ENCODE results near the gene ABCC3.
"Not testable (repeated sequence)": the region's sequence is repeated elsewhere in the genome, so short reads cannot be mapped to it uniquely, and the experiment has no call there.

The ABCC3 gene

DNA sequence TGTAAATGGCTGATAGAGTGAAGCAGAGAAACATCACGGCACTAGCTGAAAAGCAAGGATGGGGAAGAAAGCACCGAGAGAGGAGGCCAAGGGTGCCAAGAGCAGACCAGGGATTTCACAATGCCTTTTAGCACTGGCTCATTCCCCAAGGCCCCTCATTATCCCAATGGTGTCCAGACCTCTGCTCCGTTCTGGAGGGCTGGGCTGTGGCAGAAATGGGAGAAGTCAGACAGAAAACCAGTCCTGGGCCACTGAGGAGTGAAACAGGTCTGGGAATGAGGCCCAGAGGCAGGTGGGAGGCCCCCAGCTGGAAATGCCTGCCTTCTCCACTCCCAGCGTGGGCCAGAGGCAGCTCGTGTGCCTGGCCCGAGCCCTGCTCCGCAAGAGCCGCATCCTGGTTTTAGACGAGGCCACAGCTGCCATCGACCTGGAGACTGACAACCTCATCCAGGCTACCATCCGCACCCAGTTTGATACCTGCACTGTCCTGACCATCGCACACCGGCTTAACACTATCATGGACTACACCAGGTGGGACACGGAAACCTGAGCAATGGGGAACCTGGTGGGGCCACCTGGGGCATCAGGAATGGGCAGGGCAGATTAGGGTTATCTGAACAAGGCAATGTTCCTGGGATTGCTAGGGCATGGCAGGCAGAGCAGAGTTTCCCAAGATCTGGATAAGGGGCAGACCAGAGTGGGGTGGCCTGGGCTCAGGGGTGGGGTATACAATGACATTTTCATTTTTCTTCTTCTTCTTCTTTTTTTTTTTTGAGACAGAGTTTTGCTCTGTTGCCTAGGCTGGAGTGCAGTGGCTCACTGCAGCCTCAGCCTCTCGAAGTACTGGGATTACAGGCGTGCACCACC, 52.8 kb downstream of the ABCC3 start:
- DNase-seq = no peak

DNA sequence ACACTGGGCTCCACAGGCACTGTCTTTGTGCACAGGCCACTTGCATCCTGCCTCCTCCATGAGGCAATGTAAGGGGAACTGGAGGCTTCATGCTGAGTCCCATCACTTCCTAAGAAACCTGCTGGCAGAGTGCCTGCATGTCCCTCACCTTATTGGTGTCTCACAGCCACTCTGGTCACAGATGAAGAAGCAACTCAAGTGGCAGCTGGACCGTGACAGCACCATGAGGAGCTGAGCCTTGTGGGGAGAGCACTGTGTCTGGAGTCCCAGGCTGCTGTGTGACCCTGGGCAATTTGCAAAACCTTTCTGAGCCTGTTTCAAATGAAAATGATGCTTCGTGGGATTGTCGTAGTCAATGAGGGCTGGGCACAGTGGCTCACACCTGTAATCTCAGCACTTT, 53.6 kb downstream of the ABCC3 start:
- DNase-seq = no peak

DNA sequence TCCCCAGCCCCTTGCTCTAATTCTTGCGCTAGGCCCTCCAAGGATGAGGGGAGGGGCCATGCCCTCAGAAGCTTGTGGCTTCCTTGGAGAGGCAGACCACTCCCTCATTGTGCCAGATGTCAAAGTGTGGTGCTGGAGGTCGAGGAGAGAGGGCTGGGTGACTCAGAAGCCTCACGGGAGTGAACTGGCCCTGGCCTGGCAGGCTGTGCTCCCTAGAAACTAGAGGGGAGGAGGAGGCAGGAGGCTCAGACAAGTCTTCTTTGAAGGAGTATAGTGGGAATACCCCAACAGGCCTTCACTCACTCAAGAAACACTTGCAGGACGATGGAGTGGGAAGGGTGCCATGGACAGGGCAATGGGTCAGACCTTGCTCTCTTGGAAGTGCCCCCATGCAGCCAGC, 54.6 kb downstream of the ABCC3 start:
- peak; percentile 35 for DNase-seq

- no peak for DNase-seq
Observed at GRCh38 chr17:50689956-50690886, 55.5 kb downstream of the ABCC3 start.

GRCh38 chr17:50690887-50691549, 56.3 kb downstream of the ABCC3 start:
- no peak for DNase-seq

- DNase-seq = peak; percentile 61
Observed at GRCh38 chr17:50691550-50692447, 57.1 kb downstream of the ABCC3 start.

- no peak for DNase-seq
Observed at GRCh38 chr17:50692448-50693035, 57.9 kb downstream of the ABCC3 start.

DNA sequence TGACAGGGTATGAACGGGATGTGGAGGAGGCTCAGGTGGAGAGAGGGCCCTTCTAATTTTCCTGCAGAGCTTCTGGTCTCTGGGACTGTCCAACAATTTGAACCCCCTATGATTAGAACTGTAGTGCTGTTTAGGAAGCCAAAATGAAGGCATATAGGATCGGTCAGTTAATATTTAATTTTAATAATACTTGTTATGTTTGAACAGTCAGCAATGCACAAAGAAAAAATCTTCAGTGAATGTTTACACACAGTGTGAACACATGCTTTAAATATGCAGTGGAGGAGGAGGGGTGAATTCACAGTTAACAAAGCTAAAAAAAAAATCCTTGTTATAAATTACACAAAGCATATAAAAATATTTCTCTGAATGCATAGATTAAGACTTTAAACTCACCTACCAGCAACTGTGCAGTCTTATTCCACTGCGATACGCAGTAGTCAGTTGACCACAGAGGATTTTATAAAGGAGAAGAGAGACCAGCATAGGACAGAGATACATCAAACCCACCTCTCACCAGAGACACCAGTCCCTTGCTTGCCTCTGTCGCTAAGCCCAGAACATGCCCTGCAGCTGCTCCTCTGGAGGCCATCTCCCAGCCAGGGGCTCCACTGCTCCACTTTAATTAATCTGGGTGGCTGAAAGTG, 58.5 kb downstream of the ABCC3 start:
- DNase-seq = peak; percentile 41

DNA sequence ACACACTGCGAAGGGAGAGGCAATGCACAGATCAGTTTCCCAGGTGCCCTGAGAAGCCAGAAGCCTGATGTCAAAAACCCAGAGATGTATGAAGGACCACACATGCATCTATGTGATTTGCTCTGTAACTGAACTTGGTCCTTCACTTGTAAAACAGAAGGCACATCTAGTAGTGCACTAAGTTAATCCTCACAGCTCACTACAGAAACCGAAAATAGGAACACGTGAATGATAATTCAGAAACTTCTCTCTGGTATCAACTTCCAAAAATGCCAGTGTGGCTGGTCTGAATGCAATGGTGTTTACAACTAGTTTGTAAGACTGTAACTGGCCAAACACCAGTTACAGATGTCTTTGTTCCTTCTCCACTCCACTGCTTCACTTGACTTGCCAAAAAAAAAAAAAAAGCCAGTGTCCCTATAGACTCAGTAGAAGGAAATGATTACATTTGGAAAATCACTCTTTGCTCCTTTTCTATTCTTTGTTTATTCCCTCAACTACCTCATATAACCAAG, 61.7 kb downstream of the ABCC3 start:
- DNase-seq = no peak

DNA sequence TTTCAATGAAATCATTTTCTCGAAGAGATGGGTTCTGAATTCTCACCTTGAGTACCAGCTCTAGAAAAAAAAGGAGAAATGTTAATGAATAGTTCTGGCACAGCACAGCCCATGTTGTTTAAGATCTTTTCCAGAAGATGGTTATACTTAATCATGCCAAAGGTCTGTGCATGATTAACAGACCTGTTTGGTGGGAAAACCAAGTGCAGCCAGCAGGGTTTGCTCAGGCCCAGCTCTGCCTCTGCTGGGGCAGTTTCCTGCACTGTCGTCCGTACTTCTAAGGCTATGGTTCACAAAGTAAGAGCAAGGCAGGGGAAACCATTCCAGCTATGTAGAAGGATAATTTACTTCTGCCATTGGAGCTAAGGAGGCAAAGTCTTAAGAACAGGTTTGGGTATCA, 62.4 kb downstream of the ABCC3 start:
- DNase-seq = no peak

DNA sequence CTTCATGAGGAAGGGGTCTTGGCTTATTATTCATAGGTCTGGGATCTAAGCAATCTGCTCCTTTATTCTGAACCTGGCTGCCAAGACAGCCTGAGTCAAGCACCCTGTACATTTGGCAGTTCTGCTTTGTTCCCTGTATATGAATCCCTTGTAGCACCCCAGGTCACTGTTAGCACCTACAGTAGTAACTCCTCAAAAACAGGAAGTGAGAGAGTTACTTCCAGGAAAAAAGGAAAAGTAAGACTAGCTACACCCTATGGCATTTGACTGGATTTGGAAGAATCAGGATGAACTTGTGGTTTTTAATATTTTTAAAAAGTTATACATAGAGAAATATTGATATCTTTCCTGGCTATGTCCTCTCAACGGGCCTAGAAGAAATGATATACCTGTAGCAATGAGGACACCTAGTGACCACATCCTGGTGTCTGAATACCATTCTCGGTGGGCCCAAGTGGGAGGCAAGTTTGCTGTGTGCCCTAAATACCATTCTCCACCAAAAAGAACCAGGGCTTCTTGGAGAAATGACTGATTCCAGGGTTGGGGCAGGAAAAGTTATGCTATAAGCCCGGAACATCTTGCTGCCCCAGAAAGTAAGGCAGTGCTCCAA, 63.1 kb downstream of the ABCC3 start:
- DNase-seq = no peak

DNA sequence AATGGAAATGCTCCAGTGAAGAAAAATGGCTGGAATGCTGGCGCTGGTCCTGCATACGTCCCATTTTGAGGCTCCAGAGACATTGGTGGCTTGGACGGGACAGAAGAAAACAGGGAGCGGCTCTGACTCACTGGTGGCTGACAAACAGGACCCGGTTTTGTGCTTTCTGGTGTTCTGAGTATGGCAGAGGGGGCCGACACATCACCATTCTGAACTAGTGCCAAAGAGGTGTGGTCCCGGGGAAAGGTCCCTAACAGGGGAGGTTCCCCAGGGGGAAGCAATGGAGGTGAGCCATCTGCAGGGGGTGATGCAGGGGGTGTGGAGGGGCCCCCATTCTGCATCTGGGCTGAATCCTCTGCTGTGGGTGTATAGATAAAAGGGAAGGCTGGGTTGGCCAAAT, 64.7 kb downstream of the ABCC3 start:
- DNase-seq = peak; percentile 23

- no peak for DNase-seq
Observed at GRCh38 chr17:50703162-50703561, 68.5 kb downstream of the ABCC3 start.

GRCh38 chr17:50707289-50708049, 72.8 kb downstream of the ABCC3 start, which contains the start of gene ANKRD40:
ANKRD40 (minus strand) TSS chr17:50707914; CDS start chr17:50707654, 260 bp downstream.
- peak; percentile 96 for DNase-seq

DNA sequence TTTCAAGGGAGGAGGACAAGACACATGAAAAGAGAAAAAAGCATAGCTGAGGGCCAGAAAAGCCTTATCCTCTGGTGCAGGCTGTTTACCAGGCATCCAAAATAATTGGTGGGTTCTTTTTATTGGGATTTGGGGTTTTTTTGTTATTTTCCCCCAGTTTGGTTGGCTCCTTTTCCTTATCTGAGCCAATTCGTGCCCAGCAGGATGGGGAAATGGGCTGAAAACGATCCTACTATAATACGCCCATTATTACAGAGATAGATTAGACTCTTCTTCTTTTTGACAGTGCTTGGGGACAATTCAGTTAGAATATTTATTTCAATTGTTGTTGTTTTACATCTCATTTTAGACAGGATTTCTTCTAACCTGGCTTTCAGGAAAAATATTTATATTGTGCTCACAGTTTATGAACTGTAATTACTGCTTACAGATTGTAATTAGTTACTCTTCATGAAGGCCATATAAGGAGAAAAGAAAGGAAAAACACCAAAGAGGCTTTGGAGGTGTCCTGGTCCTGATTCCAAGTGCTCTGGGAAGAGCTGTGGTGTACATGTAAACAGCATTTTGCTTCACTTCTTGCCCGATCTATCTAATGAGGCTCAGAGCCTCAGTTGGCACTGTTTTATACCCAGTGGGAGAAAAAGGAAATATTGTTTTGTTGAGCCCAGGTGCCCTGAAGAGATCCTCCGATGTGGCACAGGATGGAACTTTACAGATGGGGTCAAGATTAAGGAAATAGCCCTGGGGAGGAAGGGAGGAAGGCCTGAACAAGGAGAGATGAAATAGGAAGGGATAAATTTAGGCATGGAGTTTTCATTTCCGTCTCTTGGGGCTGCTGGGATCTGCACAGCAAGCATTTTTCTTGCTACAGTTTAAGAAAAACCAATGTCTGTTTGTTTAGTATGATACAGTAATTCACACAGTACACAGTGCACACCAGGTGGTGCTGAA, 73.6 kb downstream of the ABCC3 start:
- DNase-seq = peak; percentile 35

- DNase-seq = not testable (repeated sequence)
Observed at GRCh38 chr17:50709053-50709452, 74.4 kb downstream of the ABCC3 start.

DNA sequence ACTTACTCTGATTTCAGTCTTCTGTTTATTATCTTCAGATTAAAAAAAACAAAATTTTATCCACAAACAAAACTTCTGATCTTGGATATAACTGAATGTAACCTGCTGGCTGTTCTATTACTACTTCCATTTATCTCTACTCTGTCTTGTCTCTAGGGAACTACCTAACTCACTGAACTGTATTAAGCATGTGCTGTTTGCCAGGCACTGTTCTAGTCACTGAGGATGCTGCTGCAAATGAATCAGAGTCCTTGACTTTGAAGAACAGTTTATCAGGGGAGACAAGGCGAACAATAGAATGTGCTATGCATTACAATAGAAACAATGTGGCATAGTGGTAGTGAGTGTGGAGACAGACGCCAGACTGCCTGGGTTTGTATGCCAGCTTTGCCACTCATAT, 75.3 kb downstream of the ABCC3 start:
- no peak for DNase-seq

GRCh38 chr17:50710650-50711049, 76.0 kb downstream of the ABCC3 start:
- DNase-seq = no peak
